AG04450 (cell line): ENCODE data around the gene CLMN. TPM values are rescaled to one million over a fixed set of nuclear protein-coding genes. Genes with fewer than 3 reads are reported as not detected.

ENCODE experiments used
- CTCF ChIA-PET: fragments of 300-600, 350-600 bp; formaldehyde crosslinking; extraction: SDS; loops from one replicate; lab custom pipeline; 2022; ENCODE audit warnings: antibody characterized with exemption, inconsistent platforms; lab: Charles Lee
- POLR2A ChIA-PET: fragments of 350-600 bp; formaldehyde crosslinking; extraction: SDS; loops from one replicate; lab custom pipeline; 2021; ENCODE audit warnings: antibody characterized with exemption, inconsistent platforms; lab: Yijun Ruan, JAX
- DNase-seq: peaks from one replicate; pipeline ENCODE4 v3.0.0-alpha.2; 2011; ENCODE audit warnings: low read depth, low spot score
- H3K27ac ChIP-seq: one replicate; pipeline ENCODE4 v1.5.1; 2012; ENCODE audit warnings: low read depth, low read length, control low read depth
- H3K27me3 ChIP-seq: one replicate; pipeline ENCODE4 v1.6.0; 2012; ENCODE audit warnings: low read length; ENCODE audit not compliant: control insufficient read depth, insufficient read depth
- H3K4me3 ChIP-seq: 2 replicates; pipeline ENCODE4 v1.5.1; 2011; ENCODE audit warnings: mild to moderate bottlenecking, low read depth, low read length, control low read depth
- H3K9me3 ChIP-seq: 2 replicates; pipeline ENCODE4 v1.5.1; 2012; ENCODE audit warnings: low read length; ENCODE audit not compliant: control insufficient read depth, insufficient read depth
- CTCF ChIP-seq: IDR thresholded peaks from 2 replicates; pipeline ENCODE4 v1.5.1; 2011; ENCODE audit warnings: low read depth, low read length, control low read depth, inconsistent platforms
- polyA plus RNA-seq: library from polyadenylated mRNA; depleted of rRNA; stranded (reverse); fragments of >200 nt; gene quantifications from 2 replicates; pipeline ENCODE4 v1.2.3, GENCODE V29; 2011

Gene CLMN
- polyA plus RNA-seq, 1 experiment = 0.09 TPM

- TF ChIP-seq CTCF = no peak
- no peak overlapping the region for H3K4me3 ChIP-seq
Measured at GRCh38 chr14:95269493-95269892, 50.2 kb downstream of the CLMN start.

DNA sequence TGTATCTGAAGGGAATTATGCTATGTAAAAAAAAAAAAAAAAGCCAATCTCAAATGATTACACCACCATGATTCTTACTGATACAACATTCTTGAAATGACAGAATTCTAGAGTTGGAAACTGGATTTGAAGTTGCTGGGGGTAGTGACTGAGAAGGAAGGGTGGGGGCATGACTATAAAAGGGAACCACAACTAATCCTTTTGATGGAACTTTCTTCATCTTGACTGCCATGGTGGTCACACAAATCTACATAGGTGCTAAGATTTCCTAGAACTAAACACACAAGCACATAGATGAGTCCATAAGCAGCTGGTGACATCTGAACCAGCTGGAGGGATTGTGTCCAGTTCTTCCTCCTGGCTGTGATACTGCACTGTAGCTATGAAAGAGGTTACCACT, 51.4 kb downstream of the CLMN start:
- Histone ChIP-seq H3K4me3 (no peak overlapping the region), H3K9me3 (no peaks in the 10 kb centered on the region), H3K27me3 (no peaks in the 10 kb centered on the region), H3K27ac (no peak overlapping the region)
- ChIA-PET CTCF (interaction anchor here (0.6 kb wide), 1 partner anchor 179 kb away, joined by 4 read pairs; no protein-coding TSS in a partner anchor), POLR2A (no interaction called here)
- TF ChIP-seq CTCF = no peak
- DNase-seq = no peak

More at GRCh38 chr14:95269493-95269892, 50.2 kb downstream of the CLMN start:
- Histone ChIP-seq H3K9me3 (no peaks in the 10 kb centered on the region), H3K27ac (no peak overlapping the region), H3K27me3 (no peaks in the 10 kb centered on the region)
- POLR2A ChIA-PET = no interaction called here
- CTCF ChIA-PET = no interaction called here
- no peak for DNase-seq

DNA sequence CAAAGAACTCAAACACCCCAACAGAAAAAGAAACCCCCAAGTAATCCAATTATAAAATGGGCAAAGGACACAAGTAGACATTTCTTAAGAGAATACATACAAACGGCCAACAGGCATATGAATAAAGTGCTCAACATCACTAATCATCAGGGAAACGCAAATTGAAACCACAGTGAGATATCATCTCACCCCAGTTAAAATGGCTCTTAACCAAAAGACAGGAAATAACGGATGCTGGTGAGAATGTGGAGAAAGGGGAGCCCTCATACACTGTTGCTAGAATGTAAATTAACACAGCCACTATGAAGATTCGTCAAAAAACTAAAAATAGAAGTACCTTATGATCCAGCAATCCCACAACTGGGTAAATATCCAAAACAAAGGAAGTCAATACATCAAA, 52.4 kb downstream of the CLMN start:
- Histone ChIP-seq H3K9me3 (no peaks in the 10 kb centered on the region), H3K27ac (no peak overlapping the region), H3K27me3 (no peaks in the 10 kb centered on the region), H3K4me3 (no peak overlapping the region)
- TF ChIP-seq CTCF = no peak
- ChIA-PET CTCF (no interaction called here), POLR2A (no interaction called here)
- DNase-seq = no peak

DNA sequence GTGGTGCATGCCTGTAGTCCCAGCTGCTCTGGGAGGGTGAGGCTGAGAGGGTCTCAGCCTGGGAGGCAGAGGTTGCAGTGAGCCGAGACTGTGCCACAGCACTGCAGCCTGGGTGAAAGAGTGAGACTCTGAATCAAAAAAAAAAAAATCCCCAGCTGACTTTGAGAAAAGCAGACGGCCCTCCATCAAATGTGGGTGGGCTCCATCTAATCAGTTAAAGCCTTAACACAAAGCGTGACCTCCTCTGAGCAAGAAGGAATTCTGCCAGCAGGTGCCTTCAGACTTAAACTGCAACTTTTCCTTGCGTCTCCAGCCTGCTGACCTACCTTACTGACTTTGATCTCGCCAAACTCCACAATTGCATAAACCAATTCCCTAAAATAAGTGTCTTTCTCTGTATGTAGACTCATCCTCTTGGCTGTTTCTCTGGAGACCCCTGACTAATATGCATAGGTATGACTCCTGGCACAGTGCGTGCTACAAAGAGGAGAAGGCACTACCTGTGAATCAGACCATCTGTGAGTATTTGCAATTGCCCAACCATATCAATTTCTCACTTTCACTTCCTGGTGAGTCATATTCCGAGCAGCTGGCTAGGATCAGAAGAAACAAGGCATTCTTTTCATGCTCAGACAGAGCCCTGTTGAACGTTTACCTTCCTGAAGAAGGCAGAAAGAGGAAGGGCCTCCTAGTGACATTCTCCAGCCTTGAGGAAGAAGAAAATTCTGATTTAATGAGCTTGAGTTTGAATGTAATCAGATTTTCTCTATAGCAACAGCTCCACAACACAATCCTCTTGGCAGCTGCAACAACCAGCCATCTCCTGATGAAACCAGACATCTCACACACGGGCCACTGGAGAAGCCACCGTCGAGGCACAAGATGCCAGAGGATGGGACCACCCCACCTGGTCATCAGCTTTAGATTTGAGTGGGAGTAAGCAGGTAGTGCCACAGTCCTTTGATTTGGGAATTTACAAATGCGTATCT, 54.3 kb downstream of the CLMN start:
- CTCF ChIA-PET = no interaction called here
- POLR2A ChIA-PET = no interaction called here

More for the DNA sequence above, 54.3 kb downstream of the CLMN start:
- Histone ChIP-seq H3K4me3 (no peak overlapping the region), H3K9me3 (no peaks in the 10 kb centered on the region; the same call in 1 of the 2 replicates), H3K27ac (no peak overlapping the region), H3K27me3 (no peaks in the 10 kb centered on the region)
- no peak for TF ChIP-seq CTCF
- DNase-seq = peak; percentile 59
